Glutamatergic neuron (in vitro differentiated cells): Measurements from ENCODE around the gene MPHOSPH8. TPM values are rescaled to one million over a fixed set of nuclear protein-coding genes. Genes with fewer than 3 reads are reported as not detected.
A peak's percentile ranks its signal among the peaks of the same experiment; 100 is the strongest.

Source experiments
- DNase-seq: peaks from one replicate; pipeline ENCODE4 v3.0.0; 2022
- H3K27ac Mint-ChIP-seq: one replicate; pipeline ENCODE4 v1.8.0; 2020; ENCODE audit warnings: mild to moderate bottlenecking, mixed read lengths, inconsistent platforms; ENCODE audit not compliant: unreplicated experiment
- H3K27me3 Mint-ChIP-seq: one replicate; pipeline ENCODE4 v1.8.0; 2020; ENCODE audit warnings: mild to moderate bottlenecking, moderate library complexity, mixed read lengths, inconsistent platforms; ENCODE audit not compliant: unreplicated experiment
- H3K36me3 Mint-ChIP-seq: one replicate; pipeline ENCODE4 v1.8.0; 2020; ENCODE audit warnings: mild to moderate bottlenecking, mixed read lengths, inconsistent platforms; ENCODE audit not compliant: unreplicated experiment
- H3K4me1 Mint-ChIP-seq: one replicate; pipeline ENCODE4 v1.8.0; 2020; ENCODE audit warnings: mild to moderate bottlenecking, low read depth, mixed read lengths, inconsistent platforms; ENCODE audit not compliant: unreplicated experiment
- H3K4me3 Mint-ChIP-seq: one replicate; pipeline ENCODE4 v1.8.0; 2020; ENCODE audit warnings: mild to moderate bottlenecking, mixed read lengths, inconsistent platforms; ENCODE audit not compliant: unreplicated experiment
- H3K9me3 Mint-ChIP-seq: one replicate; pipeline ENCODE4 v1.8.0; 2020; ENCODE audit warnings: mild to moderate bottlenecking, moderate library complexity, mixed read lengths, inconsistent platforms; ENCODE audit not compliant: unreplicated experiment
- total RNA-seq: library from RNA; stranded (reverse); fragmentation: NEBNext Ultra II Directional; extraction: Animal tissue kit (Norgen Biotek cat#: 25700); gene quantifications from one replicate; pipeline ENCODE4 v1.2.1, GENCODE V29; 2021; ENCODE audit not compliant: unreplicated experiment
- TF ChIP-seq, protein P1 (sequence below): fragments of 200-600 bp; sonication (generic); IDR thresholded peaks from one replicate; pipeline ENCODE4 v1.5.0; 2021; ENCODE audit not compliant: partially characterized antibody, unreplicated experiment

Gene MPHOSPH8
- total RNA-seq, 1 donor from 2014 or later: 31.8 TPM

DNA sequence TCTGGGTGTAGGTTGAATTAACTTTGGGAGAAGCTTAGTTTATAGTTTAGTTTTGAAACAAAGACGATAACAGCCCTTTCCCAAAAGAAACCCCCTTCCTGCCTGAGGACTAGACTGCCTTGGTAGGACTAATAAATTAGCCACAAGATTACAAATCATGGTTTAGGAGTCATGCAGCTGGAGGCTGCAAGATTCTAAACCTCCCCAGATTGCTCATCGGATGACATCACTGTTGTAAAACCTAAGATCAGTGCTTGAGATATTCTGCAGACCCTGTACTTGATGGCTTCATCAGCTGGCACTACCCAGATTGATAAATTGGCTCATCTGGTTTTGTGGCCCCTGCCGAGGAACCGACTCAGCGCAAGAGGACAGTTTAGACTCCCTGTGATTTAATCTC is 35.9 kb upstream of the MPHOSPH8 start:
- peaks cover 2% of the 10 kb centered on the region for H3K4me1 Mint-ChIP-seq
- H3K4me3 Mint-ChIP-seq: no peak overlapping the region
- no peak overlapping the region for H3K27ac Mint-ChIP-seq
- H3K27me3 Mint-ChIP-seq: peaks cover 2% of the 10 kb centered on the region
- no peaks in the 10 kb centered on the region for H3K9me3 Mint-ChIP-seq
- TF ChIP-seq, protein P1, sequence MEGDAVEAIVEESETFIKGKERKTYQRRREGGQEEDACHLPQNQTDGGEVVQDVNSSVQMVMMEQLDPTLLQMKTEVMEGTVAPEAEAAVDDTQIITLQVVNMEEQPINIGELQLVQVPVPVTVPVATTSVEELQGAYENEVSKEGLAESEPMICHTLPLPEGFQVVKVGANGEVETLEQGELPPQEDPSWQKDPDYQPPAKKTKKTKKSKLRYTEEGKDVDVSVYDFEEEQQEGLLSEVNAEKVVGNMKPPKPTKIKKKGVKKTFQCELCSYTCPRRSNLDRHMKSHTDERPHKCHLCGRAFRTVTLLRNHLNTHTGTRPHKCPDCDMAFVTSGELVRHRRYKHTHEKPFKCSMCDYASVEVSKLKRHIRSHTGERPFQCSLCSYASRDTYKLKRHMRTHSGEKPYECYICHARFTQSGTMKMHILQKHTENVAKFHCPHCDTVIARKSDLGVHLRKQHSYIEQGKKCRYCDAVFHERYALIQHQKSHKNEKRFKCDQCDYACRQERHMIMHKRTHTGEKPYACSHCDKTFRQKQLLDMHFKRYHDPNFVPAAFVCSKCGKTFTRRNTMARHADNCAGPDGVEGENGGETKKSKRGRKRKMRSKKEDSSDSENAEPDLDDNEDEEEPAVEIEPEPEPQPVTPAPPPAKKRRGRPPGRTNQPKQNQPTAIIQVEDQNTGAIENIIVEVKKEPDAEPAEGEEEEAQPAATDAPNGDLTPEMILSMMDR: no peak
- no peak for DNase-seq
- no peaks in the 10 kb centered on the region for H3K36me3 Mint-ChIP-seq

DNA sequence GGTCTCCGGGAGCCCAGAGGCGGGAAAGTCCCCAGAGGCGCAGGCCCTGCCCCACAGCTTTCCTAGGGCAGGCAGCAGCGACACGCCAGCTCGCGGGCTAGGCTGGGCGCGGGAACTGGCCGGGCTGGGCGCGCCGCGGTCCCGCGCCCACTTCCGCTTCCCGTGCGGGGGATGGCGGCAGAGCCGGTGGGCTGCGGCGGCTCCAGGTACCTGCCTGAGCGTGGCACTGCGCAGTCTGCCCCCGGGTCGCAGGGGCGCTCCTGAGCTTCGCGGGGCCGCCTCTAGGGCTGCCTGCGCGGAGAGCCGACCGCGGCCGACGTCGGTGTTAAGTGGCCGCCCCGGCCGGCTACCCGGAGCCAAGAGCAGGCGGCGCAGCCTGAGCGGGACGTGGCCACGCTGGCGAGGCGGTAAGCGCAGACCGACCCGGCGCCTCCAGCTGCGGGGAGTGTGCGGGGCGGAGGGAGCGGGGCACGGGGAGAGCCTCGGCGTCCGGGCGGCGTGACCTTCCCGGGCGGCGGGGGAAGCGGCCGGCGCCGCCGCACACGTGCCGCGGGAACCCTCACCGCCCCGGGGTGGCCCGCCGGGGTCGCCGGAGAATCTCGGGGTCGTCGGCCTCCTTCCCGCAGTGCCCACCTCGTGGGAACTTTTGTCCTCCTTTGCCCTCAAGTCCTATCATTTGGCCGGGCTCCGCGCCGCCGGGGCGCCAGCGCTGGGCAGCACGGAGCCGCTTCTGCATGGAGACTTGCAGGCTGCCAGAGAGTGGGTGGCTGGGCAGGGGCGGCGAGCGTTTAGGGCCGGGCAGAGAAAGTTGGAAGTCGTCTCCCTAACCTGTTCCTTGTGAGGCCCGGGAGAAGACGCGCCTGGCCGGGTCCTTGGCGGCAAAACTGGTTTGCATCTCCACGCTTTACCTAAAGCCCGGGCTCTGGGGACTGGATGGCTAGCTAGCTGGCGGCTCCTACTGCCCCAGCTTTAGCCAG is 31.4 kb upstream of the MPHOSPH8 start:
- H3K27me3 Mint-ChIP-seq: peaks cover 5% of the 10 kb centered on the region
- H3K4me1 Mint-ChIP-seq: peaks cover 2% of the 10 kb centered on the region
- no peak overlapping the region for H3K27ac Mint-ChIP-seq
- peaks cover 15% of the 10 kb centered on the region for H3K36me3 Mint-ChIP-seq
- TF ChIP-seq, protein P1: no peak
- H3K9me3 Mint-ChIP-seq: peaks cover 11% of the 10 kb centered on the region
- DNase-seq: peak; percentile 71
- peak overlapping the region; percentile 83 for H3K4me3 Mint-ChIP-seq

DNA sequence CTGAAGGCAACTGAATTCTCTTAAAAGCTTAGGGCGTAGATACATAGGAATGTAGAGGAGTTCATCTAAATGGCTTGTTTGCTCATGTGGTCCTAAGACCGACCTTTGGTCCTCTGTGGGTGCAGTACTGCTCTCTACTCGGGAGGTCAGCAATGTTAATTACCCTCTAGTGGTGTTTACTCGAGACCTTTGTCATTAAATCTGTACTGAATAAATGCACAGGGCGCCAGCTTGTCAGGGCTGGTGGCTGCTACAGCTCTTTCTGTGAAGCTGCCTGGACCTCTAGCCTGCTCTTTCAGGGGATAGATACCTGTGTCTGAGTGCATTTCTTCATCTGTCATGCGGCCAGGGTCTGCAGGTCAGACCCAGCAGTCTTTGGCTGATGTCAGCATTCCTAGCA is 29.2 kb upstream of the MPHOSPH8 start:
- Mint-ChIP-seq H3K27me3 (peaks cover 5% of the 10 kb centered on the region), H3K27ac (no peak overlapping the region), H3K9me3 (peaks cover 11% of the 10 kb centered on the region), H3K4me3 (no peak overlapping the region), H3K36me3 (peaks cover 15% of the 10 kb centered on the region), H3K4me1 (peaks cover 2% of the 10 kb centered on the region)
- DNase-seq: no peak
- TF ChIP-seq, protein P1: no peak

DNA sequence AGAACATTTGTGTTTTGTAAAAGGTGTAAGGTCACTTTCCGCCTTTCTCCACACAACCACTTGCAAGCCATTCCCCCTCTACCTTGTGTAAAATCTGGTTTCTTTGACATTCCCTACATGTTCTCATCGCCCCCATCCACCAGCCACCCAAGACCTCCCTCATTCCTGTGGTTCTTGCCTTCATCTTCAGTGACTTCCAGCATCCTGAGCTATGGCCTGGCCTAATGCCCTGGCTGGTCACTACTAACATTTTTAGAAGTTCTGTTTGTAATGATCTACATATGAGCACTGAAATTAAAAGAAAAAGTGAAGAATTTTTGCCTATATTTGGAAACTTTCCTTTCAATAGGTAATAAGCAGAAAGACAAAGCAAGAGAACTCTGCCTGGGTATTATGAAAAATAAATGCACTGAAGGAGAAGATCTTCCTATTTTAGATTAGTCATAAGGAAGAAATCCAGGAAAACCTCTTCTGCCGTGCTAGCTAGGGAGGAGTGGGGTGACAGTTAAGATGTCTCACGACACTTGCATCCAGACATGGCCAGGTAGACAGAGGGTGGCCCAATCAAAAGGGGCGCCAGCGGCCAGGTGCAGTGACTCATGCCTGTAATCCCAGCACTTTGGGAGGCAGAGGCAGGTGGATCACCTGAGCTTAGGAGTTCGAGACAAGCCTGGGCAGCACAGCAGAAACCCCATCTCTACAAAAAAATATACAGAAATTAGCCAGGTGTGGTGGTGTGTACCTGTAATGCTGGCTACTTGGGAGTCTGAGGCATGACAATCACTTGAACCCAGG is 28.1 kb upstream of the MPHOSPH8 start:
- no peaks in the 10 kb centered on the region for H3K4me1 Mint-ChIP-seq
- H3K27me3 Mint-ChIP-seq: peaks cover 3% of the 10 kb centered on the region
- peaks cover 15% of the 10 kb centered on the region for H3K36me3 Mint-ChIP-seq
- DNase-seq: no peak
- H3K27ac Mint-ChIP-seq: no peak overlapping the region
- H3K4me3 Mint-ChIP-seq: no peak overlapping the region
- TF ChIP-seq, protein P1: no peak
- peaks cover 11% of the 10 kb centered on the region for H3K9me3 Mint-ChIP-seq
